ENCODE measurements around the gene KIF5C. TPM values are rescaled to one million over a fixed set of nuclear protein-coding genes. Genes with fewer than 3 reads are reported as not detected.

The KIF5C gene
- total and polyA plus RNA-seq, 2 donors = 0.19 to 1.4 TPM

DNA sequence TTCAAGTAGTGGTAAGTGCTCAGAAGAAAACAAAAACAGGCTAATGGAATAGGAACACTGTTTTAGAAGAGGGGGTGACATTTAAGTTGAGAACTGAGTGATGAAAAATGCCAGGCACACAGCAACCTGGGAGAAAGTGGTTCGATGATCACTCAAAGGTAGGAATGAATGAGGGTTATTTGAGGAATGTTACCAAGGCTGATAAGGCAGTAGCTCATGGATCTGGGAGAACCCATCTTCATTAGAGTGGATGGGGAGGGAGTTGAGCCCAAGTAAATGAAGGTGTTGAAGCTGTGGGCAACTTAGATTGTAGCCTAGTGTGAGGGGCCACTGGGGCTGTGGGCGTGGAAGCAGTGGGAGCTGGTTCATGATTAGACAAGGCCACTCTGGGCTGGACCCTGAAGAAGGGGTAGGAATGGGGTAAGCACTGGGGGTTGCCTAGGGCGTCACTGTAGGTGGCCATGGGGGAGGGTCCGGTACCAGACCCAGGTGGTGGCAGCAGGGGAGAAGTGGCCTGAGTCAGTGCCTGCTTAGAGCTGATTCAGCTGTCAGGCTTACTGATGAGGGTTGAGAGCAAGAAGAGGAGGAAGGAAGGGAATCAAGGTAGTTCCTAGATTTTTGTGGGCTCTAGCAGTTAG lies 141.0 kb downstream of the KIF5C start:
- no peak overlapping the region for H3K4me3 ChIP-seq (ENCODE audit: low read length in 2 of 2)
- H3K36me3 ChIP-seq (ENCODE audit: control insufficient read depth in 2 of 2, insufficient read depth in 2 of 2, low read length in 1 of 2) = no peaks in the 10 kb centered on the region
- H3K4me1 ChIP-seq (ENCODE audit: control insufficient read depth in 2 of 2, insufficient read depth in 2 of 2, low read length in 2 of 2) = peaks cover 0 to 2% of the 10 kb centered on the region in 2 donors
- no peak for DNase-seq (ENCODE audit: low read depth in 6 of 9, low spot score in 9 of 9)
- H3K27ac ChIP-seq (ENCODE audit: low read depth in 1 of 2, low read length in 1 of 2) = no peak overlapping the region
- H3K9me3 ChIP-seq (ENCODE audit: control insufficient read depth in 2 of 2, insufficient read depth in 1 of 2, low read length in 1 of 2) = no peaks in the 10 kb centered on the region
- H3K27me3 ChIP-seq (ENCODE audit: control insufficient read depth in 2 of 2, insufficient read depth in 1 of 2, low read length in 1 of 2) = peaks cover 0 to 3% of the 10 kb centered on the region in 2 donors
- WGBS = 91% methylated on average over 4 of the region's 4 CpGs

DNA sequence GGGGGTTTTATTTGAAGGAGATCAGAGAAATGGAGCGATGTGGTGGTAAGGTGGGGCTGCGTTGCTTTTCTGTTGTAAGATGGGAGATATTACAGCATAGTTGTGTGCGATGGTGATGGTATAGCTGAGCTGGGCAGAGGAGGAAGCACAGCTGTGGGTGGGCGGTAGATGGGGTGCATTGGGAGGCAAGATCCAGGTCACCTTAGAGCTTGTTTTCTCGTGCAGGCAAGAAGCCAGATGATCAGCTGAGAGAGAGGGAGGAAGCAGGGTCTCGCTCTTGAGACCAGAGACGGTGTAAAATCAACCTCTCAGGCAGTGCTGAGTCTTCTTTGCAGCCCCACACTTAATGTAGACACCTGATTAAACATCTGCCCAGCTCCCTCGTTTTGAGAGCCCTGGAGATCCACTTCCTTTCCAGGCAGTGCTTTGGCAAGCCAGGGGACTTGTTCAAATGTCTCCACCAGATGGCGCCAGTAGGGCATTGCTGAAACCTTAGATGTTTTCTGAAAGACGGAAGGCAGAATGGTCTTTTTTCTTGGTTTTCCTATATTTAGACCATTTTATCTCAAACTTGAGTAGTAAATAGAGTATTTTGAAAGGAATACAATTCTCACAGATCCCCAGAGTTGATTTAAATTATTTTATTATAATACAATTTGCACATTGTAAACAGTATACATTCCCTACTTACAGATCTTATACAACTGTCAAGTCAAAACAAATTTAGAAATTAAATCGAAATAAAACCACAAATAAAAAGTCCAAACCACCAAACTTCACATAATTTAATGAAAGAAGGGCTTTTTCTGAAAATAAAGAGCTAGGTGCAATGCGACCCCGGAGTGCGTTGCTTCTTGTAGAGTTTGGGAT lies 142.3 kb downstream of the KIF5C start:
- H3K4me3 ChIP-seq (ENCODE audit: low read length in 2 of 2) = no peak overlapping the region
- 52% methylated on average over 14 of the region's 14 CpGs for WGBS
- peak; percentile 27 to 78 (median 50) for DNase-seq (ENCODE audit: low read depth in 6 of 9, low spot score in 9 of 9)
- no peak overlapping the region for H3K27ac ChIP-seq (ENCODE audit: low read depth in 1 of 2, low read length in 1 of 2)
- peaks cover 0 to 3% of the 10 kb centered on the region in 2 donors for H3K27me3 ChIP-seq (ENCODE audit: control insufficient read depth in 2 of 2, insufficient read depth in 1 of 2, low read length in 1 of 2)
- no peaks in the 10 kb centered on the region for H3K36me3 ChIP-seq (ENCODE audit: control insufficient read depth in 2 of 2, insufficient read depth in 2 of 2, low read length in 1 of 2)
- H3K4me1 ChIP-seq (ENCODE audit: control insufficient read depth in 2 of 2, insufficient read depth in 2 of 2, low read length in 2 of 2) = peaks cover 0 to 2% of the 10 kb centered on the region in 2 donors
- no peaks in the 10 kb centered on the region for H3K9me3 ChIP-seq (ENCODE audit: control insufficient read depth in 2 of 2, insufficient read depth in 1 of 2, low read length in 1 of 2)

DNA sequence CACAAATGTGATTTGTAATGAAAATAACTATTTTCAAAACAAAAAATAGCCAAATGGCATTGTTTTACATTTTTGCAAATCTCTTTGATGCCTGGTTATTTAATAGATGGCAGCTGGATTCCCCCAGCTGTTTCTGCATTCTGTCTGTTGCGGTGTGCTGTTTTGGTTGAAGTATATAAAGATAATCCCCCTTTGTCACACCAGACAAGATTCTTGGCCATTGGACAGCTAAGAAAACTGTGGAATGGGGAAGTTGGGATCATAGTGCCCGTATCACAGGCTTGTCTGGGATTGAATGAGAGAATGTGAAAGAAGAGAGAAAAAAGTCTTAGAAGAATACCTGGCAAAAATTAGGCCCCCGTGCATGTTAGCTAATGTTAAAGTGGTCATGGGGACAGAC lies 144.0 kb downstream of the KIF5C start:
- no peaks in the 10 kb centered on the region for H3K36me3 ChIP-seq (ENCODE audit: control insufficient read depth in 2 of 2, insufficient read depth in 2 of 2, low read length in 1 of 2)
- no peak overlapping the region for H3K4me3 ChIP-seq (ENCODE audit: low read length in 2 of 2)
- WGBS = 97% methylated on average over 3 of the region's 3 CpGs
- H3K9me3 ChIP-seq (ENCODE audit: control insufficient read depth in 2 of 2, insufficient read depth in 1 of 2, low read length in 1 of 2) = no peaks in the 10 kb centered on the region
- no peak for DNase-seq (ENCODE audit: low read depth in 6 of 9, low spot score in 9 of 9)
- no peak overlapping the region for H3K27ac ChIP-seq (ENCODE audit: low read depth in 1 of 2, low read length in 1 of 2)
- H3K4me1 ChIP-seq (ENCODE audit: control insufficient read depth in 2 of 2, insufficient read depth in 2 of 2, low read length in 2 of 2) = peaks cover 0 to 2% of the 10 kb centered on the region in 2 donors
- H3K27me3 ChIP-seq (ENCODE audit: control insufficient read depth in 2 of 2, insufficient read depth in 1 of 2, low read length in 1 of 2) = peaks cover 0 to 3% of the 10 kb centered on the region in 2 donors

DNA sequence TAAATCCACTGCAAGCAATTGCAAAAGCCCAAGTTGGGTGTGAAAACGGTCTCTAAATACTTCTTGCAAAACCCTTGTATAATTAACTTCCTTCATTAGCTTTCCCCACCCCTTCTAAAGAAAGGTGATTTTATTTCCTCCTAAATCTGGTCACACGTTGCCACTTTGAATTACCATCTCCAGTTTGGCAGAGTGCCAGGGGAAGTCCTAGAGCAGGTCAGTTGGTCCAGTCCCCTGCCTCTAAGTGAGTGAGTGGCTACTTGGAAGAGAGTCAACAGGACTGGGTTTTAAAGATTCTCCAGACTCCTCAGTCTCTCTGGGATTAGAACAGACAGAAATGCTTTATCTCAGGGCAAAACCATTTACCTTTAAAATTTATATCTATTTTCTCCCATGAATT lies 144.7 kb downstream of the KIF5C start:
- Histone ChIP-seq H3K36me3 (ENCODE audit: control insufficient read depth in 2 of 2, insufficient read depth in 2 of 2, low read length in 1 of 2) (no peaks in the 10 kb centered on the region), H3K4me3 (ENCODE audit: low read length in 2 of 2) (no peak overlapping the region), H3K27me3 (ENCODE audit: control insufficient read depth in 2 of 2, insufficient read depth in 1 of 2, low read length in 1 of 2) (peaks cover 0 to 3% of the 10 kb centered on the region in 2 donors), H3K4me1 (ENCODE audit: control insufficient read depth in 2 of 2, insufficient read depth in 2 of 2, low read length in 2 of 2) (peaks cover 0 to 2% of the 10 kb centered on the region in 2 donors), H3K9me3 (ENCODE audit: control insufficient read depth in 2 of 2, insufficient read depth in 1 of 2, low read length in 1 of 2) (no peaks in the 10 kb centered on the region), H3K27ac (ENCODE audit: low read depth in 1 of 2, low read length in 1 of 2) (no peak overlapping the region)
- 61% methylated on average over 2 of the region's 2 CpGs for WGBS
- DNase-seq (ENCODE audit: low read depth in 6 of 9, low spot score in 9 of 9) = no peak

DNA sequence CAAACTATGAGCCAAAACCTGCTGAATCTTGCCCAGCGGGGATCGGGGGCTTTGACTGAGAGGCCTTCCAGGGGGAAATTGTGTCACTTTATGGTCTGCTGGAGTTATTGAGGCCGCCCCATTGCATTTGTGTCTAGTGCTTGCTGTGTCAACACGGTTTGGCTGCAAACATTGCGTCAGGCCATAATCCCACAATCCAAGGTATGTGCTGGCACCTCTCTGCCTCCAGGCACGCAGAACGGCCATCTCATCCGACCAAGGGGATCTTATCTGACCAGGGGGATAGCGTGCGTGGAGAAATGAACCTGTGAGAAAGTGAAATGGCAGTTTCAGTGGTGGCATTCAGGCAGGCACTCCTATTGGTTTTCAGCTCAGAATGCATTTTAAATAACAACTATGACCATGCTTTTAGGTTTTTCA lies 145.4 kb downstream of the KIF5C start:
- 94% methylated on average over 10 of the region's 10 CpGs for WGBS
- peaks cover 0 to 3% of the 10 kb centered on the region in 2 donors for H3K27me3 ChIP-seq (ENCODE audit: control insufficient read depth in 2 of 2, insufficient read depth in 1 of 2, low read length in 1 of 2)
- no peaks in the 10 kb centered on the region for H3K9me3 ChIP-seq (ENCODE audit: control insufficient read depth in 2 of 2, insufficient read depth in 1 of 2, low read length in 1 of 2)
- peaks cover 0 to 2% of the 10 kb centered on the region in 2 donors for H3K4me1 ChIP-seq (ENCODE audit: control insufficient read depth in 2 of 2, insufficient read depth in 2 of 2, low read length in 2 of 2)
- H3K36me3 ChIP-seq (ENCODE audit: control insufficient read depth in 2 of 2, insufficient read depth in 2 of 2, low read length in 1 of 2) = no peaks in the 10 kb centered on the region
- no peak overlapping the region for H3K4me3 ChIP-seq (ENCODE audit: low read length in 2 of 2)
- DNase-seq (ENCODE audit: low read depth in 6 of 9, low spot score in 9 of 9) = no peak
- no peak overlapping the region for H3K27ac ChIP-seq (ENCODE audit: low read depth in 1 of 2, low read length in 1 of 2)

DNA sequence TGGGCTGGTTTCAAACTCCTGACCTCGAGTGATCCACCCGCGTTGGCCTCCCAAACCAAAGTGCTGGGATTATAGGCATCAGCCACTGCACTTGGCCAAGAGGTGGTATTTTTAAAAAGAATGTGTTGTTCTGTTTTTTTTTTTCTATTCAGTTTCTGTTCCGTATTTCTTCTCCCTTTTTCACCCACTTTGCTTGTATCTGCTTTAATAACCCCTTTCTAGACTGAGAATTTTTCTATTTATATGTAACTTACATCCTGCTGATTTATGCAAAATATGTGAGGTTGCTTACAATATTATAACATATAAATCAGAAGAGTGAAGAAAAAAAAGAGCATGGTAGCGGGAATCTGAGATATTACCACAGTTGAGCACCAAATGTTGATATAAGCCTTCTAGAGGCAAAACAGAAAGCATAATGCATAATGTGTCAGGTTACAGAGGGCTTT lies 146.3 kb downstream of the KIF5C start:
- H3K27me3 ChIP-seq (ENCODE audit: control insufficient read depth in 2 of 2, insufficient read depth in 1 of 2, low read length in 1 of 2) = no peaks in the 10 kb centered on the region
- no peaks in the 10 kb centered on the region for H3K36me3 ChIP-seq (ENCODE audit: control insufficient read depth in 2 of 2, insufficient read depth in 2 of 2, low read length in 1 of 2)
- no peak overlapping the region for H3K4me3 ChIP-seq (ENCODE audit: low read length in 2 of 2)
- H3K4me1 ChIP-seq (ENCODE audit: control insufficient read depth in 2 of 2, insufficient read depth in 2 of 2, low read length in 2 of 2) = peaks cover 0 to 2% of the 10 kb centered on the region in 2 donors
- no peak for DNase-seq (ENCODE audit: low read depth in 6 of 9, low spot score in 9 of 9)
- H3K27ac ChIP-seq (ENCODE audit: low read depth in 1 of 2, low read length in 1 of 2) = no peak overlapping the region
- 89% methylated on average over 5 of the region's 5 CpGs for WGBS
- H3K9me3 ChIP-seq (ENCODE audit: control insufficient read depth in 2 of 2, insufficient read depth in 1 of 2, low read length in 1 of 2) = no peaks in the 10 kb centered on the region

DNA sequence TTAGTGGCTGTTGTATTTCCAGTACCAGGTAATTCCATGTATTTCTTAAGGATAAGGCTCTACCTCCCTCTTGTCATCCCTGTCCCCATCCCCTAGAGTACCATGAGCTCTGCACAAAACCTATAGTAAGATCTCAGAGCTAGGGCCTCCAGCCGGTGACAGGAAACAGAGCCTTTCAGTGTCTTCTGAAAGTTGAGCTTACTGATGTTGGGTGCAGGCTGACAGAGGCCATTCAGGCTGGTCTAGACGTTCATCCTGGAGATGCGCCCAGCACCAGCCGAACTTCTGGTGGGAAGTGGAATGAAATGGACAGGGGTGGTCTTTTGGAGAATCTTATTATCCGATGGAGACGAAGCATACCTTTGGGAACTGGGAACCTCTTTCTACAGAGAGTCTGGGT lies 146.7 kb downstream of the KIF5C start:
- DNase-seq (ENCODE audit: low read depth in 6 of 9, low spot score in 9 of 9) = no peak
- WGBS = 90% methylated on average over 6 of the region's 6 CpGs
- H3K4me1 ChIP-seq (ENCODE audit: control insufficient read depth in 2 of 2, insufficient read depth in 2 of 2, low read length in 2 of 2) = peaks cover 0 to 2% of the 10 kb centered on the region in 2 donors

DNA sequence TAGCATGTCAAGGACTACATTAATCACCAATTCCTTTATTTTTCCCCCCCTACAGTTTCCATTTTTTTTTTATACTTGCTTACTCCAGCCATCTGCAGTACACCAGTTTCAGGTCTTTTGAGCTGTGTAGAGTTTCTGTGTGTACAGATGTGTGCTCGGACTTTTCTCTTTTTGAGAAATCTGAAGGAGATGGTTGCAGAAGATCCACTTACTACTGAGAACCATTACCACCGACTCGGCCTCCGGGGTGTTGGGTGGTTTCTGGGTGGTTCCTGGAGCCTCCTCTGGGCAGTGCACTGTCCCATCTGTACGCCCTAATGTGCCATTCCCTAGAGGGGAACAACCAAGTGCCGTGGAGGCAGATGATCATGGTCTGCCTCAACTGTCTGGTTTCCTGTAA lies 148.1 kb downstream of the KIF5C start:
- no peak for DNase-seq (ENCODE audit: low read depth in 6 of 9, low spot score in 9 of 9)
- no peaks in the 10 kb centered on the region for H3K4me1 ChIP-seq (ENCODE audit: control insufficient read depth in 2 of 2, insufficient read depth in 2 of 2, low read length in 2 of 2)
- no peak overlapping the region for H3K4me3 ChIP-seq (ENCODE audit: low read length in 2 of 2)
- no peaks in the 10 kb centered on the region for H3K9me3 ChIP-seq (ENCODE audit: control insufficient read depth in 2 of 2, insufficient read depth in 1 of 2, low read length in 1 of 2)
- no peaks in the 10 kb centered on the region for H3K27me3 ChIP-seq (ENCODE audit: control insufficient read depth in 2 of 2, insufficient read depth in 1 of 2, low read length in 1 of 2)
- no peaks in the 10 kb centered on the region for H3K36me3 ChIP-seq (ENCODE audit: control insufficient read depth in 2 of 2, insufficient read depth in 2 of 2, low read length in 1 of 2)
- 95% methylated on average over 6 of the region's 6 CpGs for WGBS
- no peak overlapping the region for H3K27ac ChIP-seq (ENCODE audit: low read depth in 1 of 2, low read length in 1 of 2)

More for the DNA sequence above, 146.7 kb downstream of the KIF5C start:
- H3K27me3 ChIP-seq (ENCODE audit: control insufficient read depth in 2 of 2, insufficient read depth in 1 of 2, low read length in 1 of 2) = no peaks in the 10 kb centered on the region
- H3K4me3 ChIP-seq (ENCODE audit: low read length in 2 of 2) = no peak overlapping the region
- no peaks in the 10 kb centered on the region for H3K36me3 ChIP-seq (ENCODE audit: control insufficient read depth in 2 of 2, insufficient read depth in 2 of 2, low read length in 1 of 2)
- no peak overlapping the region for H3K27ac ChIP-seq (ENCODE audit: low read depth in 1 of 2, low read length in 1 of 2)
- H3K9me3 ChIP-seq (ENCODE audit: control insufficient read depth in 2 of 2, insufficient read depth in 1 of 2, low read length in 1 of 2) = no peaks in the 10 kb centered on the region

DNA sequence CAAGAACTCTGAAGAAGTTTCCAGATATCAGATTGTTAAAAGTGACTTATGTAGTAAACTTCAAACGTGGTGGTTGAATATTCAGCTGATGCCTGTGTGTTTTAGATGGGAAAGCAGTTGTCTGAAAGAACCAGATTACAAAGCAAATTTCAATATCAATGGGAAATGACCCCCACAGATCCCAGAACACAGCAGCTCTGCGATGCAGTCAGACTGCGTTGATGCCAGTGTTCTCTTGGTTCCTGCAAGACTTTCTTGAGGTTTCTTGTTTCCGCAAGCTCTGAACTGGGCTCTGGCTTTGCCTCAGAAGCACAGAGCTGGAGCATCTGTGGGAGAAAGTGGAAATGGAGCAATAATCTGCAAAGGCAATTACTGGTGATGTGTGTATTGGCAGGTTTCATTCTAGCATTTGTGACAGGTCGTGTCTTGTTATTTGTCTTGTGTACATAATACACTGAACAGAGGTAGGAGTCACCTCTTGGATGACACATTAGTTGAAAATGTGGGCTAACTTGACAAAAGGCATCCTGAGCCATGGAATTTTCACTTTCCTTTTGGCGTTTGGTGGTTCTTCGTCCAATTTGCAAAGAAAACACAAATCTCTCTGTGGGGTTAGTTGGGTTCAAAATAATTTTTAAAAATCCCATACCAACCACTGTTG lies 152.7 kb downstream of the KIF5C start:
- no peak overlapping the region for H3K4me3 ChIP-seq (ENCODE audit: low read length in 2 of 2)
- DNase-seq (ENCODE audit: low read depth in 6 of 9, low spot score in 9 of 9) = no peak
- H3K36me3 ChIP-seq (ENCODE audit: control insufficient read depth in 2 of 2, insufficient read depth in 2 of 2, low read length in 1 of 2) = no peaks in the 10 kb centered on the region
- WGBS = 86% methylated on average over 7 of the region's 7 CpGs
- no peaks in the 10 kb centered on the region for H3K9me3 ChIP-seq (ENCODE audit: control insufficient read depth in 2 of 2, insufficient read depth in 1 of 2, low read length in 1 of 2)
- H3K27me3 ChIP-seq (ENCODE audit: control insufficient read depth in 2 of 2, insufficient read depth in 1 of 2, low read length in 1 of 2) = peaks cover 0 to 4% of the 10 kb centered on the region in 2 donors
- no peak overlapping the region for H3K27ac ChIP-seq (ENCODE audit: low read depth in 1 of 2, low read length in 1 of 2)
- no peaks in the 10 kb centered on the region for H3K4me1 ChIP-seq (ENCODE audit: control insufficient read depth in 2 of 2, insufficient read depth in 2 of 2, low read length in 2 of 2)
